Mammary epithelial cell (primary cell): ENCODE results near the gene TTLL11.

Experiments
- CTCF ChIP-seq, 2 donors: IDR thresholded peaks in 1 of 2; conservative IDR thresholded peaks in 1 of 2; 2 replicates each; pipeline ENCODE4 v1.5.1; 2011 to 2012; ENCODE audit warnings: inconsistent platforms in 2 of 2, low read length in 2 of 2, mild to moderate bottlenecking in 2 of 2, control low read depth in 1 of 2, low read depth in 1 of 2; ENCODE audit not compliant: insufficient read depth in 1 of 2; ENCODE audit errors: extremely low read depth in 1 of 2
- EZH2 ChIP-seq: IDR thresholded peaks from 2 replicates; pipeline ENCODE4 v1.6.1; 2012; ENCODE audit warnings: low read length, inconsistent platforms, borderline replicate concordance

GRCh38 chr9:121815546-121816448, 277.3 kb downstream of the TTLL11 start:
- no peak for TF ChIP-seq EZH2
- TF ChIP-seq CTCF (conservative IDR thresholded peaks at IDR 0.05 in 1 of 2, IDR thresholded peaks at IDR 0.05 in 1 of 2; ENCODE audit: extremely low read depth in 1 of 2, insufficient read depth in 1 of 2, low read depth in 1 of 2, low read length in 2 of 2): no peak
